DND-41 (cell line): Measurements from ENCODE around the gene MMADHC.

Experiments
- ATAC-seq: fragments of 200-7000 bp; cut with Tn5 transposase; 3 replicates; pipeline ENCODE4 v1.9.1; 2021; ENCODE audit warnings: low read depth; ENCODE audit not compliant: insufficient read depth
- DNase-seq: peaks from one replicate; pipeline ENCODE4 v3.0.0-alpha.2; 2020
- H2AFZ ChIP-seq: 2 replicates; pipeline ENCODE4 v1.6.0; 2012; ENCODE audit warnings: low read depth, low read length
- H3K27ac ChIP-seq: 2 replicates; pipeline ENCODE4 v1.5.1; 2012; ENCODE audit warnings: low read length, inconsistent platforms
- H3K27me3 ChIP-seq: fragments of 200-600 bp; sonication (generic); 2 replicates; pipeline ENCODE4 v1.6.0; 2012; ENCODE audit warnings: low read length, mild to moderate bottlenecking, inconsistent platforms; ENCODE audit not compliant: insufficient read depth, poor library complexity
- H3K36me3 ChIP-seq: 2 replicates; pipeline ENCODE4 v1.5.1; 2012; ENCODE audit warnings: low read length, inconsistent platforms; ENCODE audit not compliant: insufficient read depth
- H3K4me1 ChIP-seq: 2 replicates; pipeline ENCODE4 v1.5.1; 2012; ENCODE audit warnings: mild to moderate bottlenecking, low read length; ENCODE audit not compliant: insufficient read depth
- H3K4me2 ChIP-seq: 2 replicates; pipeline ENCODE4 v1.6.0; 2012; ENCODE audit warnings: mild to moderate bottlenecking, moderate library complexity, low read length, inconsistent platforms; ENCODE audit not compliant: insufficient read depth
- H3K4me3 ChIP-seq, 2 experiments: fragments of 200-600 bp in 1 of 2; shearing (Covaris generic) in 1 of 2; 2 replicates each; pipeline ENCODE4 v1.5.1; 2012 to 2016; ENCODE audit warnings: inconsistent platforms in 2 of 2, low read length in 2 of 2, mild to moderate bottlenecking in 2 of 2, low read depth in 1 of 2, moderate library complexity in 1 of 2
- H3K79me2 ChIP-seq: 2 replicates; pipeline ENCODE4 v1.6.0; 2012; ENCODE audit warnings: low read length, inconsistent platforms; ENCODE audit not compliant: insufficient read depth
- H3K9ac ChIP-seq: 2 replicates; pipeline ENCODE4 v1.6.0; 2012; ENCODE audit warnings: low read depth, mild to moderate bottlenecking, inconsistent platforms, low read length, moderate library complexity
- H3K9me3 ChIP-seq: 2 replicates; pipeline ENCODE4 v1.5.1; 2012; ENCODE audit warnings: low read length, moderate library complexity, mild to moderate bottlenecking, inconsistent platforms; ENCODE audit not compliant: insufficient read depth, severe bottlenecking
- H4K20me1 ChIP-seq: 2 replicates; pipeline ENCODE4 v1.6.0; 2012; ENCODE audit warnings: low read length; ENCODE audit not compliant: insufficient read depth
- CTCF ChIP-seq: IDR thresholded peaks from 2 replicates; pipeline ENCODE4 v1.5.1; 2012; ENCODE audit warnings: borderline replicate concordance, low read length, moderate library complexity, mild to moderate bottlenecking; ENCODE audit not compliant: poor library complexity, severe bottlenecking; ENCODE audit errors: extremely low read depth
- EZH2 ChIP-seq: IDR thresholded peaks from 3 replicates; pipeline ENCODE4 v1.6.1; 2012; ENCODE audit warnings: borderline replicate concordance, low read depth, mild to moderate bottlenecking, moderate library complexity, low read length, inconsistent platforms; ENCODE audit not compliant: severe bottlenecking

Gene MMADHC

DNA sequence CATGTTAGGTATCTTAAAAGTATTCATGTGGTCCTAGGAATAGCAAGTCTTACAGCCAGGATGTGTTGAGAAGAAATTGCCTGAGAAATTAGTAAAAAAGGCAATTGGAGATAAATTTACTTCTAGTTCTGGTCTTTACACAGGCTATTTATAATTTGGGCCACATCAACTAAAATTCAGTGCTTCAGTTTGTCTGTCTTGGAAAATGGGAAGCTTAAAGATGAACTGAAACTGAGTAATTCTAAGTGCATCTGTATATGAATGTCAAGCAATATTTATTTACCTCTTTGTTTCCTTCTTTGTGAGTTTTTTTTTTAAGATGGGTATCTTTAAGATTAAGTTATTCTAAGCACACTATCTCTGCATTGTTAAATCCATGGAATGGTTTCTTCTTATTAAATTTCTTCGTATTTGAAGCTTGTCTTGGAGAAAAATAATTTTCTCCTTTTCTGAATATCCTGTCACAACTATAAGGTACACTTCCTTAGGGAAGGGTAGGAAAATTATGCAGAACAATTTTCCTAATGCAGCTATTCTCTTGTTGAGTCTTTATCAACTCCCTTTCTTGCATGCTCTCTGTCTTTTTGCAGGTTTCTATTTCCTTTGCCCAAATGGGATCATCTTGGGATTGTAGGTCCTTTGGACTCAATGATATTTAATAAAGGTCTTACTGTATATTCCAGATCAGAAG lies 39.7 kb upstream of the MMADHC start:
- TF ChIP-seq CTCF (no peak), EZH2 (no peak)
- no peaks in the 10 kb centered on the region for H3K4me1 ChIP-seq
- H3K9me3 ChIP-seq = no peaks in the 10 kb centered on the region
- H3K36me3 ChIP-seq = no peaks in the 10 kb centered on the region
- DNase-seq = no peak
- H3K79me2 ChIP-seq = no peaks in the 10 kb centered on the region
- H3K4me2 ChIP-seq = no peak overlapping the region
- H3K27me3 ChIP-seq = no peaks in the 10 kb centered on the region
- H3K4me3 ChIP-seq = no peak overlapping the region
- no peaks in the 10 kb centered on the region for H4K20me1 ChIP-seq
- H3K27ac ChIP-seq = no peak overlapping the region
- no peak overlapping the region for H3K9ac ChIP-seq
- H2AFZ ChIP-seq = no peak overlapping the region
- no peak for ATAC-seq

- ATAC-seq (no peak), DNase-seq (no peak)
- no peak overlapping the region for H3K27ac ChIP-seq
Observed at GRCh38 chr2:149625671-149626070, 38.1 kb upstream of the MMADHC start.

GRCh38 chr2:149625271-149625670 lies 37.7 kb upstream of the MMADHC start:
- no peaks in the 10 kb centered on the region for H3K9me3 ChIP-seq
- no peaks in the 10 kb centered on the region for H3K27me3 ChIP-seq
- TF ChIP-seq EZH2 = no peak
- TF ChIP-seq CTCF = no peak
- no peak overlapping the region for H2AFZ ChIP-seq
- no peak for DNase-seq
- no peak overlapping the region for H3K4me2 ChIP-seq
- no peaks in the 10 kb centered on the region for H3K4me1 ChIP-seq
- H3K4me3 ChIP-seq = no peak overlapping the region
- no peaks in the 10 kb centered on the region for H4K20me1 ChIP-seq
- H3K79me2 ChIP-seq = no peaks in the 10 kb centered on the region
- H3K27ac ChIP-seq = no peak overlapping the region
- no peak overlapping the region for H3K9ac ChIP-seq
- no peak for ATAC-seq
- H3K36me3 ChIP-seq = no peaks in the 10 kb centered on the region

More at GRCh38 chr2:149625671-149626070, 38.1 kb upstream of the MMADHC start:
- Histone ChIP-seq H3K4me2 (no peak overlapping the region), H3K36me3 (no peaks in the 10 kb centered on the region), H4K20me1 (no peaks in the 10 kb centered on the region), H3K4me1 (no peaks in the 10 kb centered on the region), H3K79me2 (no peaks in the 10 kb centered on the region), H3K9ac (no peak overlapping the region), H3K27me3 (no peaks in the 10 kb centered on the region), H2AFZ (no peak overlapping the region), H3K4me3 (no peak overlapping the region), H3K9me3 (no peaks in the 10 kb centered on the region)
- TF ChIP-seq EZH2 (no peak), CTCF (no peak)
